AG20443 (cell line): ENCODE data around the gene RPUSD2.

Experiments
- DNase-seq: peaks from one replicate; pipeline ENCODE4 v3.0.0; 2012; ENCODE audit warnings: low spot score, mixed read lengths

The RPUSD2 gene

DNA sequence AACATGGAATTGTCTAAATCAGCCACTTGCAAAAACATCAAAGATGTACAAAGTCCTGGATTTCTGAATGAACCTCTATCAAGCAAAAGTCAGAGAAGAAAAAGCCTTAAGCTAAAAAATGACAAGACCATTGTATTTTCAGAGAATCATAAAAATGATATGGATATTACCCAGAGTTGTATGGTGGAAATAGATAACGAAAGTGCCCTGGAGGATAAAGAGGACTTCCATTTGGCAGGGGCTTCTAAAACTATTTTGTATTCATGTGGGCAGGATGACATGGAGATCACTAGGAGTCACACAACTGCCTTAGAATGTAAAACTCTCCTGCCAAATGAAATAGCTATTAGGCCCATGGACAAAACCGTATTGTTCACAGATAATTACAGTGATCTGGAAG lies 54.3 kb downstream of the RPUSD2 start:
- DNase-seq: no peak
